ENCODE results near the gene SPDYE3.
"Not testable (repeated sequence)": the region's sequence is repeated elsewhere in the genome, so short reads cannot be mapped to it uniquely, and the experiment has no call there.

SPDYE3 gene

DNA sequence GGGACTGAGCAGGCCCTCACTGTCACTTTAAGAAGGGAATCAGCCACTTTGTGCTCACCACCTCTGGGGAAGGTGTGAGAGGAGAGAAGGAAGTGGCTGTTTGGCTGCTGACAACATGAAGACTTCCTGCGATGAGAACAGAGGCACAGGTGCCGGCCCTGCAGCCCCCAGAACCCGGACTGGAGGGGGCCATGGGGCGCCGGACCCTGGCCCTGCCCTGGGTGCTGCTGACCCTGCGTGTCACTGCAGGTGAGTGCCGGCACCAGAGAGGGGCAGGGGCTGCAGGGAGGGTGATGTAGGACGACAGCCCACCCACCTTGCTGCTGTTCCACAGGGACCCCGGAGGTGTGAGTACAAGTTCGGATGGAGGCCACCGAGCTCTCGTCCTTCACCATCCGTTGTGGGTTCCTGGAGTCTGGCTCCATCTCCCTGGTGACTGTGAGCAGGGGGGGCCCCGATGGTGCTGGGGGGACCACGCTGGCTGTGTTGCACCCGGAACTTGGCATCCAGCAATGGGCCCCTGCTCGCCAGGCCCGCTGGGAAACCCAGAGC, 44.8 kb downstream of the SPDYE3 start:
- DNase-seq = not testable (repeated sequence)

DNA sequence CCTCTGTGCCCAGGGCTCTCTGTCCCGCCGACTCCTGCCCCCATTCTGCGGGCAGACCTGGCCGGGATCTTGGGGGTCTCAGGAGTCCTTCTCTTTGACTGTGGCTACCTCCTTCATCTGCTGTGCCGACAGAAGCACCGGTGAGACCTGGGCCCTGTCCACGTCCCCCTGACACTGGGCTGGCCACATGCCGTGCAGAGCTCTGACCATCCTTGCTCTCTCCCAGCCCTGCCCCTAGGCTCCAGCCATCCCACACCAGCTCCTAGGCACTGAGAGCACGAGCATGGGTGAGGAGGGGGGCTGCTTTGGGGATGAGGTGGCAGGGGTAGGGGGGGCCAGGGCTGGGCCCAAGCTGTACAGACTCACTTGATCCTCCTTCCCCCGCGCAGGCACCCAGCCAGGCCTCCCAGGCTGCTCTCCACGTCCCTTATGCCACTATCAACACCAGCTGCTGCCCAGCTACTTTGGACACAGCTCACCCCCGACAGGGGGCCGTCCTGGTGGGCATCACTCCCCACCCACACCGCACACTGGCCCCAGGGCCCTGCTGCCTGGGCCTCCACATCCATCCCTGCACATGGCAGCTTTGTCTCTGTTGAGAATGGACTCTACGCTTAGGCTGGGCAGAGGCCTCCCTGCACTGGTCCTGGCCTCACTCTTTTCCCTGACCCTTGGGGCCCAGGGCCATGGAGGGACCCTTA, 45.6 kb downstream of the SPDYE3 start:
- DNase-seq = no peak

DNA sequence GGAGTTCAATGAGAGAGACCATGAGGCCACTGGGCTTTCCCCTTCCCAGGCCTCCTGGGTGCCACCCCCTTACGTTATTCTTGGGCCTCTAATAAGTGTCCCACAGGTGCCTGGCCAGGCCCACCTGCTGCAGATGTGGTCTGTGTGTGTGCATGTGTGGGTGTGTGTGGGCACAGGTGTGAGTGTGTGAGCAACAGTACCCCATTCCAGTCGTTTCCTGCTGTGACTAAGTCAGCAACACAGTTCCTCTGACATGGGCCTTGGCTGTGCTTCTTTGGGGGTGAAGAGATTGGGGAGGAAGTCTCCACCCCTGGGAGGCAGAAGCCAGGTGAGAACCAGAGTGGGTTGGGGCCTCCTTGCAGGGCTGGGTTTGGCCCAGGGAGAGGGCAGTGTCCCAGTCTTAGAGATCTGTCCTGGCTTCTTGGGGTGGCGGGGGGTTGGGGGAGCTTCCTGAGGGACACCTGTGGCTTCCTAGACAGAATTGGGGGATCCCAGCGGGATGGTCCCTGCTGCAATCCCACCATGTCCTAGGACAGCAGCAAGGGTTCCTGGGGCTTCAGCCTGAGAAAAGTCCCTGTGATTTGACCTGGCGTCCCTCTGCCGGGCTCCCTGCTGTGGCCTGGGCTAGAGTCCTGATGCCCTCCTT, 46.3 kb downstream of the SPDYE3 start:
- no peak for DNase-seq

DNA sequence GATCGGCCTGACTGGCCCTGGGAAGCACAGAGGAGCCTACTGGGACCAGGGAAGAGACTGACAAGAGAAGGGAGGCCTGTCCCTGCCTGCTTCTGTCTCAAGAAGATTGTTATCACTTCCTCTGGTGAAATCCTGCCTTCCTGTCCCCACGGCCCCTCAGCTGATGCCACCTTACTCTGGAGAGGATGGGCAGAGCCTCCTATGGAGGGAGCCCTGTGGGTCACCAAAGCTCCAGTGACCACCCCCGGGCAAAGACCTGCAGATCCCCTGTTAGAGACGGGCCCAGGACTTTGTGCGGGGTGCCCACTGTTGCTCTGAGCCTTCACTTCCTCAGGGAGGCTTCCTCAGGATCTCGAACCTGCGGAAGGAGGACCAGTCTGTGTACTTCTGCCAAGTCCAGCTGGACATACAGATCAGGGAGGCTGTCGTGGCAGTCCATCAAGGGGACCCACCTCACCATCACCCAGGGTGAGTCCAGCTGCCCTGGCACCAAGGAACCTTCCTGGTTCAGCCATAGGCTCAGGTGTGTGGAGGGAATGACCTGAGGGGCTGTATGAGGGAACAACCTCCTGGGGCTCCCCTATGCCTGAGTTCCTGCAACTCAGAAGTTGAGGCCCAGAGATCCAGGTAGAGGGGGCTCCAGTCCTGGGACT, 49.0 kb downstream of the SPDYE3 start:
- DNase-seq = no peak

DNA sequence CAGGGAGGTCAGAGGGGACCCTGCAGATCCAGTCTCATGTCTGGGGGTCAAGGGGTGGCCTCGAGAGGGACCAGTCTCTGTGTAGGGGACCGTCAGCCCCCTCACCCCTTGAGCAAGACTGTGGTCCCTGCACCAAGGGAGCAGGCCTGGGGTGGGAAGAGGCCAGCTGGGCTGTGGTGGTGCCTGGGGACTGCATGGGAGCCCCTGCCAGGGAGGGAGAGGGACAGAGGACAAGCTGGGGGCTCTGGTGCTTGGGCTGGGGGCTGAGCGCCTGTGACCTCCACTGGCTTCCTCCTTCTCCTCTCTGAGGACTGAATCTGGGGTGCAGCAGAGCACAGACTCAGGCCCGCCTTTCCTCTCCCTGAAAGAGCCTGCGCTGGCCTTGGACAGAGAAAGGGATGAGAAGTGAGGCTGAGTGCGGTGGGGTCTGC, 49.6 kb downstream of the SPDYE3 start:
- DNase-seq = no peak

DNA sequence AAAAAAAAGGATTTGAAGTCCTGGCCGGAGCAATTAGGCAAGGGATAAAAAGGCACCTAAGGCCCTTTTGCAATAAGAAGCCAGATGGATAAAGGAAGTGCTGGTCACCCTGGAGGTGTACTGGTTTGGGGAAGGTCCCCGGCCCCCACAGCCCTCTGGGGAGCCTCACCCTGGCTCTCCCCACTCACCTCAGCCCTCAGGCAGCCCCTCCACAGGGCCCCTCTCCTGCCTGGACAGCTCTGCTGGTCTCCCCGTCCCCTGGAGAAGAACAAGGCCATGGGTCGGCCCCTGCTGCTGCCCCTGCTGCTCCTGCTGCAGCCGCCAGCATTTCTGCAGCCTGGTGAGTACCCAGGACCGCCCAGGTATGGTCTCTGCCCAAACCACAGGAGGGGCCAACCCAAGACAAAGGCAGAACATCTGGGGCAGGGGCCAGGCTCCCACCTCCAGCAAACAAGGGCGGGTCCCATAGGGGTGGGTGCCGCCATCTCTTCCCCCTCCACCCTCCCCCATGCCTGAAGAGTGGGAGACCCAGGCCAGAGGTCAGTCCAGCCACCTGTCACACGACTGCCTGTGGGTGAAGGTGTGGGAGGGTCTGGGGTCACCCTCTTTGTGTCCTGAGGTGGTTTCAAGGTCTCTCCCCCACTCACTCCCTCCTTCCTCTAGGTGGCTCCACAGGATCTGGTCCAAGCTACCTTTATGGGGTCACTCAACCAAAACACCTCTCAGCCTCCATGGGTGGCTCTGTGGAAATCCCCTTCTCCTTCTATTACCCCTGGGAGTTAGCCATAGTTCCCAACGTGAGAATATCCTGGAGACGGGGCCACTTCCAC, 50.7 kb downstream of the SPDYE3 start, which contains the start of gene PILRB:
TSS of gene PILRB (plus strand) at position 91 of the 830 bp plus-strand sequence. CDS start at position 277, 186 bp downstream.
- DNase-seq = no peak

DNA sequence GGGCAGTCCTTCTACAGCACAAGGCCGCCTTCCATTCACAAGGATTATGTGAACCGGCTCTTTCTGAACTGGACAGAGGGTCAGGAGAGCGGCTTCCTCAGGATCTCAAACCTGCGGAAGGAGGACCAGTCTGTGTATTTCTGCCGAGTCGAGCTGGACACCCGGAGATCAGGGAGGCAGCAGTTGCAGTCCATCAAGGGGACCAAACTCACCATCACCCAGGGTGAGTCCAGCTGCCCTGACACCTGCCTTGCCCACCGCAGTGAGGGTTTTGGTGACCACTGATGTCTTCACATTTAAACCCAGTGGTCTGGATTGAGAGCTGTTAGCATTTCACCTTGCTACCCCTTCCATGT, 51.3 kb downstream of the SPDYE3 start:
- DNase-seq = no peak

DNA sequence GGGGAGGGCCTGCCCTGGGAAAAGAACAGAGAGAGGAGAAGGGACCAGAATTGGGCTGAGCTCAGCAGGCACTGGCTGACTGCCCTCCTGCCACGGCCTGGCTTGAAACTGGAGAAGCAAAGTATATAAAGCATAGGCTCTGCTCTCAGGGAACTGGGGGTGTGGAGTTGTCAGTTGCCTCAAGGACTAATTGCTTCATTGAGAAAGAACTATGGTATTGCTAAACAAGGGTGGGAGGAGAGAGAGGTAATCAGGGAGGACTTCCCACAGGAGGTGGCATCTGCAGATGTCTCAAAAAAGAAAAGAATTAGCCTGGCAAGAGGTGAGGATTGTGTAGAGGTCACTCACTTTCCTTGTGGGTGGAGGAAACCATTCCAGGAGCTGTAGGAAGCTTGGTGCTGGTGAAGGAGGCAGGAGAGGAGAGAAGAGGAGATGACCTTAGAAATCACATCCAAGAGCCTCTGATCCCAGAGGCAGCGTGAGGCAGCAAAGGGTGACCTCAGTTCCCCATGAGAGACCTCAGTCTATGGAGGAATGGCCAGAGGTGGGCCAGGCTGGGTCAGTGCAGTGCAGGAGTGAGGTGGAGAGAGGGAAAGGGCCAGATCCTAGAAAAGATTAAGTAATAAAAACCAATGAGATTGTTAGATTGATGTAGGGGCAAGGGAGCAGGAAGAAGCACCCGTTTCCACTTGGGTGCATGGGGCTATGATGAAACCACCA, 52.8 kb downstream of the SPDYE3 start:
- no peak for DNase-seq

DNA sequence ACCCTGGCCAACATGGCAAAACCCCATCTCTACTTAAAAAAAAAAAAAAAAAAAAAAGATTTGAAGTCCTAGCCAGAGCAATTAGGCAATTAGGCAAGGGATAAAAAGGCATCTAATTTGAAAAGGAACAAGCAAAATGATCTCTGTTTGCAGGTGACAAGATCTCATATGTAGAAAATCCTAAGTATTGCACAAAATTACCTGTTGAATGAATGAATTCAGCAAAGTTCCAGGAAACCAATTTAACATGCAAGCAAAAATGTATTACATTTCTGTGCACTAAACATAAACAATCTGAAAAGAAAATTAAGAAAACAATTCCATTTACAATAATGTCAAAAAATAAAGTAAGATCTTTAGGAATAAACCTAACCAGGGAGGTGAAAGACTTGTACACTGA, 55.6 kb downstream of the SPDYE3 start:
- DNase-seq = no peak

DNA sequence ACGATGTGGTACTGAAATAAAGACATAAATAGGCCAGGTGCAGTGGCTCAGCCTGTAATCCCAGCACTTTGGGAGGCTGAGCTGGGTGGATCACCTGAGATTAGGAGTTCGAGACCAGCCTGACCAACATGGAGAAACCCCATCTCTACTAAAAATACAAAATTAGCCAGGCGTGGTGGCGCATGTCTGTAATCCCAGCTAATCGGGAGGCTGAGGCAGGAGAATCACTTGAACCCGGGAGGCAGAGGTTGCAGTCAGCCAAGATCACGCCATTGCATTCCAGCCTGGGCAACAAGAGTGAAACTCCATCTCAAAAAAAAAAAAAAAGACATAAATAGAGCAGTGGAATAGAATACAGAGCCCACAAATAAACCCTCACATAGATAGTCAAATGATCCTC, 56.3 kb downstream of the SPDYE3 start:
- not testable (repeated sequence) for DNase-seq

DNA sequence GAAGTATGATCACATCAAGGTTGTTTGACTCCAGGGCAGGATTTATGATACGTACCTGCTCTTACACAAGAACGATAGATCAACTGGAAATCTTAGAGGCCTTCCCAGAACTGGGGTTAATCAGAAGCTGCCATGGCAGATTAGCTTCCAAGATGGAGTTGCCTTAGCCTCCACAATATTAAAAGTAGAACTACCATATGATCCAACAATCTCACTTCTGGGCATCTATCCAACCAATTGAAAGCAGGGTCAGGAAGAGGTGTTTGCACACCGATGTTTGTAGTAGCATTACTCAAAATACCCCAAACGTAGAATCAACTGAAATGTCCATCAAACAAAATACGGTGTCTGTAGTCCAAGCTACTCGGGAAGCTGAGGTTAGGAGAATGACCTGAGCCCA, 57.0 kb downstream of the SPDYE3 start:
- DNase-seq = no peak

DNA sequence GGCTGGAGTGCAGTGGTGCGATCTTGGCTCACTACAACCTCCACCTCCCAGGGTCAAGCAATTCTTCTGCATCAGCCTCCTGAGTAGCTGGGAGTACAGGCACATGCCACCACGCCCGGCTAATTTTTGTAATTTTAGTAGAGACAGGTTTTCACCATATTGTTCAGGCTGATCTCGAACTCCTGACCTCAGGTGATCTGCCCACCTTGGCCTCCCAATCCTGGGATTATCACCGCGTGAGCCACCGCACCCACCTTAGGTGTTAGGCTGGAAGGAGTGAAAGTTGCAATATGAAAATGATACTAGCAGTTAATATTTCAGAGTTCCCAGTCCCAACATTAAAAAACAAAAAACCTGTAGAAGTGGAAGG, 58.5 kb downstream of the SPDYE3 start:
- DNase-seq = not testable (repeated sequence)

DNA sequence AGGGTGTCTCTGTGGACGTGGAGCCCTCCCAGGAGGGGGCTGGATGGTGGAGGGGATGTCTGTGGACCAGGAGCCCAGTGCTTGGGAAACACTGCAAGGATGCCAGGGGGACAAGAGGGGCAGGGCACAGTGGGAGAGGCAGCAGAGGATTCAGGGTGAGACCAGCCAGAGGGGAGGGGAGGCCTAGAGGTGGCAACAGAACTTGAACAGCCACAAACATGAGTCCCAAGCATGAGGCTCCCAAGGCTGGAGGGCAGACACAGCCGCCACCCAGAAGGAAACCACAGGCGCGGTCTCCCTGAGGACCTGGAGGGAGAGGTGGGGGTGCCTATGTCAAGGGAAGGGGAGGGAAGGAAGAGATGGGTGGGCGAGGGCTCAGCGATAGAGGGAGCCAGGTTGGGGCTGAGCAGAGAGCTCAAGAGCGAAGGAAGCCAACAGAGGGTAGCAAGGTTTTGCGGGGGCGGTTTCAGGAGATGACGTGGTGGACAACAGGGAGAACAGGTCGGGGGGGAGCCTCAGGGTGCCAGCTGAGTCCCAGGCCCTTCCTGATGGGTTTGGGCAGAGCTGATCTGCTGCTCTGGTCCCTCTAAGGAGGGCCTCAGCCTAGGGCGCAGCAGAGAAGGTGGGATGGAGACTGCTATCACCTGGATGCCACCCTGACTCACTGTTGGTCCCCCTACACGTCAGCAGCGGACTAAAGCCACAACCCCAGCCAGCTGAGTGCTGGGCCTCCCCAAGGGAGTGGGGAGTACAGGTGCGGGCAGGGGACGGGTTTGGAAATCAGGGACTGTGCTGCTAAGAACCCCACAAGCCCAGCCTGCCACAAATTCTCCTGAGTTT, 59.1 kb downstream of the SPDYE3 start:
- DNase-seq = no peak

DNA sequence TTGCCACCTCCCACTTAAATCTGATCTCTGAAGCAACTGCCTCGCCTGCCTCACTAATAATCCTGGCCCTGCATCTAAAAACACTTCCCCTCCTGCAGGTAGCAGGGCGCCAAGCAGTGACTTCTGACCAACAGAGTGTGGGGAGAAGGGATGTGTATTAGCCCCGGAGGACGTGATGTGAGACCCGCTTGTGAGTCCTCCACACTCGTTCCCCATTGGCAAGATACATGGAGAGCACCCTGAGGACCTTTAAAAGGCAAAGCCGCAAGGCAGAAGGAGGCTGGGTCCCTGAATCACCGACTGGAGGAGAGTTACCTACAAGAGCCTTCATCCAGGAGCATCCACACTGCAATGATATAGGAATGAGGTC, 59.7 kb downstream of the SPDYE3 start:
- no peak for DNase-seq

DNA sequence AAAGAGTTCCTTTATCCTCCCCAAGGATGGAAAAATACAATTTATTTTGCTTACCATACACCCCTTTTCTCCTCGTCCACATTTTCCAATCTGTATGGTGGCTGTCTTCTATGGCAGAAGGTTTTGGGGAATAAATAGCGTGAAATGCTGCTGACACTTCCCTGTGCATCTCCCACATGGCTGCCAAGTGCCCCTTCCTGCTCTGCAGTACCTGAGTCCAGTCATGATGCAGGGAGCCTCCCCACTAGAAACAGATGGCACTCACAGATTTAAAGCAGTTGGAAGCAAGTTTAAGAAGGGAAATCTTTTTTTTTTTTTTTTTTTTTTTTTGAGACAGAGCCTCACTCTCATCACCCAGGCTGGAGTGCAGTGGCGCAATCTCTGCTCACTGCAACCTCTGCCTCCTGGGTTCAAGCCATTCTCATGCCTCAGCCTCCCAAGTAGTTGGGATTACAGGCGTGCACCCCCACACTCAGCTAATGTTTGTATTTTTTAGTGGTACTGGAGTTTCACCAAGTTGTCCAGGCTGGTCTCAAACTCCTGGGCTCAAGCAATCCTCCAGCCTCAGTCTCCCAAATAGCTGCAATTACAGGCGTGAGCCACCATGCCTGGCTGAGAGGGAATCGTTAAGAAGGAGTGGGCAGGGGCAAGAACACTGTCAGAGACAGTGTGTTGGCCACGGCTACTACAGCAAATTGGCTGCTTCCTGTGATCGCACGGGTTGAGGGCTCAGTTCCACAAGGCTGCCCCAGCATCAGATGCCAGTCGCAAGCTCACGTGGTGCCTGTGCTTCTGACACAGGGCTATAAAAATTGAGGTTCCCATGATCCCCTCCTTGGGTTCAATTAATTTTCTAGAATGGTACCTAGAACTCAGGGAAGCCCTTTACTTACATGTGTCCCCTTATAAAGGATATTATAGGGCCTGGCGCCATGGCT, 60.4 kb downstream of the SPDYE3 start:
- DNase-seq = peak; percentile 12

DNA sequence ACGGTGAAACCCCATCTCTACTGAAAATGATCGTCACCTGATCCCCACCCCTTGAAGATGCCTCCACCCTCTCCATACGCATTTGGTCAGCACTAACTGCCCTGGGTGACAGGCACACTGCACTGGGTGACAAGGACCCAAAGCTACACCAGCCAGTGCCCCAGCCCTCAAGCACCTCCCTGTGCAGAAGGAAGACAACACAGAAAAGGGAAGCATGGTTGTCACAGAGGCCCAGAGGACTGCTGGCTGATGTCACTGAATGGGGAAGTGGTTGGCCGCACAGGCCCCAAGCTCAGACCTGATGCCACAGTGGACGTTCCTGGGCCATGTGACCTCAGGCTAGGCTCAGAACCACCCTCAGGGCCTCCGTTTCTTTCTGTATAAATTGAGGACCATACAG, 61.6 kb downstream of the SPDYE3 start:
- DNase-seq = no peak

DNA sequence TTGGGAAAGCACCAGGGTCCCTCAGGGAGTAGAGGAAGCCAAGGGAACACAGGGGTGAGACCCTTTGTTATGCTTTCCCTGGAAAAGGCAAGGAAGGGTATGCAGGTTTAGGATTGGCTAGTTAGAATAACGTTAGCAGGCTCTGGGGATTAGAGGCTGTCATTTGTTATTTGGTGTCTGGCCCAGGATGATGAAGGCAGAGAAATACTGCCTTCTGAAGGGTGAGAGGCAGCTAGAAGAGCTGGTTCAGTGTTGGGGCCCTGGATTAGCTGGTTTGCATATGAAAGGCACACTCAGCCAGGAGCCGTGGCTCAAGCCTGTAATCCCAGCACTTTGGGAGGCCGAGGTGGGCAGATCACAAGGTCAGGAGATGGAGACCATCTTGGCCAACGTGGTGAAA, 62.8 kb downstream of the SPDYE3 start:
- no peak for DNase-seq

DNA sequence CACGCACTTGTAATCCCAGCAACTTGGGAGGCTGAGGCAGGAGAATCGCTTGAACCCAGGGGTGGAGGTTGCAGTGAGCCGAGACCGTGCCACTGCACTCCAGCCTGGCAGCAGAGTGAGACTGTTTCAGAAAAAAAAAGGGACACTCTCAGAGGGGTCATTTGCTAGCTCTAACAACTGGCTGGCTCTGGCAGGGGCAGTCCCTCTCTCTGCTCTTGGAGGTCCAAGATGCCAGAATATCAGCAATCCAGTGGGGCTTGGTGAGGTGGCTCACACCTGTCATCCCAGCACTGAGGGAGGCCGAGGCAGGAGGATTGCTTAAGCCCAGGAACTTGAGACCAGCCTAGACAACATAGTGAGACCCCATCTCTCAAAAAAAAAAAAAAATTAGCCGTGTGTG, 63.2 kb downstream of the SPDYE3 start:
- DNase-seq = no peak

DNA sequence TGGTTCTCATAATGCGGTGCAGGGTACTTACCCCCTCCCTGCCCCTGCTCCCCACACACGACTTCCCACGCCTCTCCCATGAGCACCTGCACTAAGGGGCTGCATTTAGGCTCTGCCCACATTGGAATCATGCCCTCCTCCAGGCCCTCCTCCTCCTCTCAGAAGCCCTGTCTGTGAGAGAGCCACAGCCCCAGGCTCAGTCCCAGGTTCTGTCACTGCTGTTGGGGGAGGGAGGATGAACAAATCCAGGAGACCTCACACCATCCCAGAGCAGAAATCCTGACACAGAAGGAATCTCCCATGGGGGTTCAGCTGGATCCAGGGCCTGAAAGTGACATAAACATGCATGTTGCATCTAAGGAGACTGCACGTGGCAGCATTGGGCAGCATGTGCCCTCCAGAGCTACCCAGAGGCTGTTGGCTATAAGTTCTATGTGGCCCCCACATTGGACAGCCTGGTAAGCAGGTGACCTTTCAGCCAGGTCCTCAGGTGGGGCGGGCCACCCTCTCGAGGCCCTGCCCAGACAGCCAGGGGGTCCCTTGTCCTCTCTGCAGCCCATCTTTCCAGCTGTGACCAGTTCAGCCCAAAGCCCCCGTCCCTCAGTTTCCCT, 64.2 kb downstream of the SPDYE3 start:
- DNase-seq = no peak
